NCI-H2081 treated with DMSO at 0.1 percent for 48 hours (cell line): ENCODE measurements around the gene TBX1.

Experiments used
- DNase-seq: peaks from one replicate; lab custom pipeline; 2025; lab: John Stamatoyannopoulos, UW

The TBX1 gene

DNA sequence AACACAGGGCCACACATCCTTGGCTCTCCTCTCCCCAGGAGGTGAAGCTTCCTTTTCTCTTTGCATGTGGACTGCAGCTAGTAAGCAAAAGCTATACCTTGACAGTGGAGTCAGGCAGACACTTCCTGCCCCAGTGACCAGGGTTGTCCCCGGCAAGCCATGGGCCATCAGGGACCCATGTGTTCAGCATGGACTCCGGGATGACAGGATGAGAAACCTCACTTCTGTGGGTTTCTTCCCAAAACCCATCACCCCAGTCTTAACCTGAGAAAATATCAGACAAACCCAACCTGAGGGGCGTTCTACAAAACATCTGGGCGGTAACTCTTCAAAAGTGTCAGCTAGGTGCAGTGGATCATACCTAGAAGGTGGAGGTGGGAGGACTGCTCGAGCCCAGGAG, 53.9 kb downstream of the TBX1 start:
- DNase-seq: no peak

DNA sequence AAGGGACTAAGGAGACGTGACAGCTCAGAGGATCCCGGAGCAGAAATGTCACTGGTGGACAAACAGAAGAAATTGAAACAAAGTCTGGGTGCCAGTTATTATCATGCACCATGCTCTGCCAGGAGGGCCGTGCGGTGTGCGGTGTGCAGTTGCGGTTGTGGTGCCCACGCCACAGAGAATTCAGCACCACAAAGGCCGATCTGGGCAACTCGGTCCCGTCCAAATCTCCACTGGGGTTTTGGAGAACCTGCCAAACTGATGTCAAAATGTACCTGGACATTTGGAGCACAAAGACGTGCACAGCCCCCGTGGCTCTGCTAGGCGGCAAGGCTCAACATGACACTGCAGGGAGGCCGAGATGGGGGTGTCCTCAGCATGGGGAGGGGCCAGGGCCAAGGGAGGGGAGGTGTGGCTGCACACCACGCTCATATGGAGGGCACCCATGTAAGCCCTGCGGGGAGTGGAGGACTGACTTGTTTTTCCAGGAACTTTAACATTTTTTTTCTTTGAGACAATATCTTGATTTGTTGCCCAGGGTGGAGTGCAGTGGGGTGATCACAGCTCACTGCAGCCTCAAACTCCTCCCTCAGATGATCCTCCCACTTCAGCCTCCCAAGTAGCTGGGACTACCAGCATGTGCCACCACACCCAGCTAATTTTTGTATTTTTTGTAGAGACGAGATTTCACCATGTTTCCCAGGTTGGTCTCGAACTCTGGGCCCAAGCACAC, 54.7 kb downstream of the TBX1 start:
- DNase-seq: no peak

DNA sequence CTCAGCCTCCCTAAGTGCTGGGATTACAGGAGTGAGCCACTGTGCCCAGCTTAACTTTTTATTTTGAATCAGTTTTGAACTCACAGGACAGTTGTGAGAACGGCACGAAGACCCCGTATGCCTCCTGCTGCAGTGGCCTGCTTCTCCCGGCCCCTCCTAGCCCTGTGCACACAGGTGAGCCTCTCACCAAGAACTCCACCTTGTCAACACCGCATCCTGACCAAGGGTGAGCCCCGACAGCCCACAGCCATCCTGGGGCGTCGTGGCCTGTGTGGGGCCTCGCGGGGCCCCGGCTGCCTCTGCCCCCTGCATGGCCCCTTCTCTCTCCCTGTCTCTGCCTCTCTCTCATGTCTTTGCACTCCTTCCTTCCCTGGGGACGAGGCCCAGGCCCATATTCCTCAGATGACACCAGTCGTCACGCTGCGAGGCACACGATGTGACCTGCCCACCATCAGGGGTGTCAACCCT, 55.3 kb downstream of the TBX1 start:
- DNase-seq: no peak

DNA sequence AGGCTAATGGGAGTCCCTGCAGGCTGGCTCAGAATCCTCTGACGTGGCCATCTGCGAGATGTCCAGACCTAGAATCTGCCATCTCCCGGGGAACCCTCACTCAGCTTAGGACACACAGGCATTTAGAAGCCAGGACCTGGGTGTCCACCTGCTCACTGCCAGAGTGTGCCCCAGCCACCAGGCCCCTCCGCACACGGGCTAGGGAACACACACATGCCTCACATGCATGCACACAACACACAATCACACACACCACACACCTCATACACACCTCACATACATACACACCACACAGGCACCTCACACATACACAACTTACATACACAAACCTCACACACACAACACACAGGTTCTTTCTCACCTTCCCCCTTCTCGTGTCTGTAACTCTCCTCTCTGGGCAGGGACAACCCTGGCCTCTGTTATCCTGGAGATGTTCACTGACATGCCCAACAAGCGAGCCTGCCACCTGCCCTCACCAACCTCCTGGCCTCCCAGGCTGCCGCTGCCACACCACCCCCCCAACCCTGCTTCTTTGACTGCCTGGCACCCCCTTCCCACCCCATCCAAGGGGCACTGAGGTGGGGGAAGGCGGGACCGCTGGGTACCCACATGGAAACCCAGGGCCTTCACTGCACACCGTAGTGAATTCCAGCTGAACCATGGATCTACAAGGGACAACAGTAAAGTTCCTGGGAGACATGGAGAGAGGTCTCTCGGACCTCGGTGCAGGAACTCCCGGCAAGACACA, 56.0 kb downstream of the TBX1 start:
- DNase-seq: no peak
